ENCODE results near the gene FBLN2. TPM values are rescaled to one million over a fixed set of nuclear protein-coding genes. Genes with fewer than 3 reads are reported as not detected.

Gene FBLN2
- total and polyA plus RNA-seq, 2 of the 13 experiments (the other 11 are each of a cell fraction or from before 2014, with no cell fraction given), result not detected

GRCh38 chr3:13648060-13649001 is 99.4 kb downstream of the FBLN2 start (continued):
- TF ChIP-seq NRL (CRISPR knock-in tag; IDR thresholded peaks at IDR 0.05; ENCODE audit: borderline replicate concordance), result 0 out of 2 replicates have a peak, but pooled peaks have one; percentile 79
- TF ChIP-seq, protein P1, sequence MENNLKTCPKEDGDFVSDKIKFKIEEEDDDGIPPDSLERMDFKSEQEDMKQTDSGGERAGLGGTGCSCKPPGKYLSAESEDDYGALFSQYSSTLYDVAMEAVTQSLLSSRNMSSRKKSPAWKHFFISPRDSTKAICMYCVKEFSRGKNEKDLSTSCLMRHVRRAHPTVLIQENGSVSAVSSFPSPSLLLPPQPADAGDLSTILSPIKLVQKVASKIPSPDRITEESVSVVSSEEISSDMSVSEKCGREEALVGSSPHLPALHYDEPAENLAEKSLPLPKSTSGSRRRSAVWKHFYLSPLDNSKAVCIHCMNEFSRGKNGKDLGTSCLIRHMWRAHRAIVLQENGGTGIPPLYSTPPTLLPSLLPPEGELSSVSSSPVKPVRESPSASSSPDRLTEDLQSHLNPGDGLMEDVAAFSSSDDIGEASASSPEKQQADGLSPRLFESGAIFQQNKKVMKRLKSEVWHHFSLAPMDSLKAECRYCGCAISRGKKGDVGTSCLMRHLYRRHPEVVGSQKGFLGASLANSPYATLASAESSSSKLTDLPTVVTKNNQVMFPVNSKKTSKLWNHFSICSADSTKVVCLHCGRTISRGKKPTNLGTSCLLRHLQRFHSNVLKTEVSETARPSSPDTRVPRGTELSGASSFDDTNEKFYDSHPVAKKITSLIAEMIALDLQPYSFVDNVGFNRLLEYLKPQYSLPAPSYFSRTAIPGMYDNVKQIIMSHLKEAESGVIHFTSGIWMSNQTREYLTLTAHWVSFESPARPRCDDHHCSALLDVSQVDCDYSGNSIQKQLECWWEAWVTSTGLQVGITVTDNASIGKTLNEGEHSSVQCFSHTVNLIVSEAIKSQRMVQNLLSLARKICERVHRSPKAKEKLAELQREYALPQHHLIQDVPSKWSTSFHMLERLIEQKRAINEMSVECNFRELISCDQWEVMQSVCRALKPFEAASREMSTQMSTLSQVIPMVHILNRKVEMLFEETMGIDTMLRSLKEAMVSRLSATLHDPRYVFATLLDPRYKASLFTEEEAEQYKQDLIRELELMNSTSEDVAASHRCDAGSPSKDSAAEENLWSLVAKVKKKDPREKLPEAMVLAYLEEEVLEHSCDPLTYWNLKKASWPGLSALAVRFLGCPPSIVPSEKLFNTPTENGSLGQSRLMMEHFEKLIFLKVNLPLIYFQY (CRISPR knock-in tag; IDR thresholded peaks at IDR 0.05; ENCODE audit: borderline replicate concordance), result no peak
- no peak for TF ChIP-seq ZFP1 (CRISPR knock-in tag; IDR thresholded peaks at IDR 0.05)
- no peak for TF ChIP-seq ZEB1 (IDR thresholded peaks at IDR 0.05; ENCODE audit: insufficient replicate concordance, low read depth)
- TF ChIP-seq, protein P2, sequence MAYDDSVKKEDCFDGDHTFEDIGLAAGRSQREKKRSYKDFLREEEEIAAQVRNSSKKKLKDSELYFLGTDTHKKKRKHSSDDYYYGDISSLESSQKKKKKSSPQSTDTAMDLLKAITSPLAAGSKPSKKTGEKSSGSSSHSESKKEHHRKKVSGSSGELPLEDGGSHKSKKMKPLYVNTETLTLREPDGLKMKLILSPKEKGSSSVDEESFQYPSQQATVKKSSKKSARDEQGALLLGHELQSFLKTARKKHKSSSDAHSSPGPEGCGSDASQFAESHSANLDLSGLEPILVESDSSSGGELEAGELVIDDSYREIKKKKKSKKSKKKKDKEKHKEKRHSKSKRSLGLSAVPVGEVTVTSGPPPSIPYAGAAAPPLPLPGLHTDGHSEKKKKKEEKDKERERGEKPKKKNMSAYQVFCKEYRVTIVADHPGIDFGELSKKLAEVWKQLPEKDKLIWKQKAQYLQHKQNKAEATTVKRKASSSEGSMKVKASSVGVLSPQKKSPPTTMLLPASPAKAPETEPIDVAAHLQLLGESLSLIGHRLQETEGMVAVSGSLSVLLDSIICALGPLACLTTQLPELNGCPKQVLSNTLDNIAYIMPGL (CRISPR knock-in tag; IDR thresholded peaks at IDR 0.05; ENCODE audit: borderline replicate concordance in 1 of 2, low read depth in 1 of 2), result peak; percentile 29 to 74; a peak in 1 of 4 replicates
- TF ChIP-seq, protein P3, sequence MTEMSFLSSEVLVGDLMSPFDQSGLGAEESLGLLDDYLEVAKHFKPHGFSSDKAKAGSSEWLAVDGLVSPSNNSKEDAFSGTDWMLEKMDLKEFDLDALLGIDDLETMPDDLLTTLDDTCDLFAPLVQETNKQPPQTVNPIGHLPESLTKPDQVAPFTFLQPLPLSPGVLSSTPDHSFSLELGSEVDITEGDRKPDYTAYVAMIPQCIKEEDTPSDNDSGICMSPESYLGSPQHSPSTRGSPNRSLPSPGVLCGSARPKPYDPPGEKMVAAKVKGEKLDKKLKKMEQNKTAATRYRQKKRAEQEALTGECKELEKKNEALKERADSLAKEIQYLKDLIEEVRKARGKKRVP (CRISPR knock-in tag; IDR thresholded peaks at IDR 0.05), result 0 out of 4 replicates have a peak, but pooled peaks of 1 of the 2 experiments have one; percentile 16
- TF ChIP-seq DNMT3B (CRISPR knock-in tag; conservative IDR thresholded peaks at IDR 0.05), result no peak
- peak; percentile 53; the same call in 1 of the 2 replicates for TF ChIP-seq RXRA (CRISPR knock-in tag; IDR thresholded peaks at IDR 0.05)
- no peak for TF ChIP-seq ZNF367 (CRISPR knock-in tag; IDR thresholded peaks at IDR 0.05; ENCODE audit: borderline replicate concordance)
- TF ChIP-seq KLF16 (CRISPR knock-in tag; IDR thresholded peaks at IDR 0.05), result 0 out of 4 replicates have a peak, but pooled peaks of 1 of the 2 experiments have one; percentile 48
- no peak for TF ChIP-seq CCAR2 (optimal IDR thresholded peaks at IDR 0.05; ENCODE audit: low read depth, low read length)
- peak; percentile 42; the same call in 1 of the 2 replicates for TF ChIP-seq NFKB2 (CRISPR knock-in tag; IDR thresholded peaks at IDR 0.05; ENCODE audit: borderline replicate concordance)
- no peak for TF ChIP-seq ZNF652 (CRISPR knock-in tag; IDR thresholded peaks at IDR 0.05; ENCODE audit: borderline replicate concordance, low read depth)
- TF ChIP-seq ZSCAN29 (CRISPR knock-in tag; conservative IDR thresholded peaks at IDR 0.05), result no peak
- no peak for TF ChIP-seq TFDP2 (CRISPR knock-in tag; IDR thresholded peaks at IDR 0.05)

Data from HepG2 (cell line).